RPMI7951 (cell line): Measurements from ENCODE around the gene ELAVL3. TPM values are rescaled to one million over a fixed set of nuclear protein-coding genes. Genes with fewer than 3 reads are reported as not detected.
A peak's percentile ranks its signal among the peaks of the same experiment; 100 is the strongest.
"Not testable (repeated sequence)": the region's sequence is repeated elsewhere in the genome, so short reads cannot be mapped to it uniquely, and the experiment has no call there.

Experiments used
- DNase-seq: peaks from one replicate; pipeline ENCODE4 v3.0.0-alpha.2; 2012; ENCODE audit warnings: low read depth
- total RNA-seq: library from RNA; depleted of rRNA; stranded (reverse); fragments of >200 nt; shearing (Covaris generic); gene quantifications from 2 replicates; pipeline ENCODE4 v1.2.3, GENCODE V29; 2014

Gene ELAVL3
- total RNA-seq, 1 experiment from 2014 or later = not detected

- no peak for DNase-seq
These were observed 6.0 kb upstream of the ELAVL3 start for GRCh38 chr19:11486661-11487503.

- DNase-seq = no peak
These were observed 4.5 kb upstream of the ELAVL3 start for GRCh38 chr19:11485245-11485837.

GRCh38 chr19:11483366-11484111 lies 2.7 kb upstream of the ELAVL3 start:
- DNase-seq = no peak

- DNase-seq = peak; percentile 74
These were observed 1.7 kb upstream of the ELAVL3 start for GRCh38 chr19:11482384-11483050.

GRCh38 chr19:11481534-11482383 lies 913 bp upstream of the ELAVL3 start:
- DNase-seq = peak; percentile 88

GRCh38 chr19:11479898-11480714 lies 740 bp downstream of the ELAVL3 start:
- DNase-seq = no peak

- peak; percentile 54 for DNase-seq
These were observed 1.6 kb downstream of the ELAVL3 start for GRCh38 chr19:11479090-11479897.

GRCh38 chr19:11478167-11479089 lies 2.4 kb downstream of the ELAVL3 start:
- no peak for DNase-seq

- no peak for DNase-seq
These were observed 5.0 kb downstream of the ELAVL3 start for GRCh38 chr19:11475861-11476260.

GRCh38 chr19:11475343-11475742 lies 5.5 kb downstream of the ELAVL3 start:
- DNase-seq = not testable (repeated sequence)

- no peak for DNase-seq
These were observed 7.1 kb downstream of the ELAVL3 start for GRCh38 chr19:11473725-11474124.

- not testable (repeated sequence) for DNase-seq
These were observed 12.5 kb downstream of the ELAVL3 start for GRCh38 chr19:11468266-11468845.

- DNase-seq = no peak
These were observed 15.2 kb downstream of the ELAVL3 start for GRCh38 chr19:11465600-11465999.

- no peak for DNase-seq
These were observed 16.2 kb downstream of the ELAVL3 start for GRCh38 chr19:11464333-11465265.

GRCh38 chr19:11463391-11463790 lies 17.5 kb downstream of the ELAVL3 start:
- no peak for DNase-seq

- DNase-seq = no peak
These were observed 19.4 kb downstream of the ELAVL3 start for GRCh38 chr19:11461453-11461852.

GRCh38 chr19:11460207-11460606 lies 20.6 kb downstream of the ELAVL3 start:
- DNase-seq = no peak
